Astrocyte (in vitro differentiated cells and primary cell): ENCODE data around the gene LUZP2.

Experiments used
- CTCF ChIP-seq: IDR thresholded peaks from 2 replicates; pipeline ENCODE4 v1.5.1; 2011; ENCODE audit warnings: low read depth, mild to moderate bottlenecking, inconsistent platforms, low read length, moderate library complexity; ENCODE audit not compliant: insufficient read depth
- EZH2 ChIP-seq: IDR thresholded peaks from 2 replicates; pipeline ENCODE4 v1.6.1; 2012; ENCODE audit warnings: mild to moderate bottlenecking, low read length, inconsistent platforms; ENCODE audit not compliant: insufficient read depth

GRCh38 chr11:24678703-24679348, 182.0 kb downstream of the LUZP2 start:
- TF ChIP-seq CTCF: no peak
- no peak for TF ChIP-seq EZH2
